ELF-1 (cell line): ENCODE measurements around the gene CPT1B.
"Not testable (repeated sequence)": the region's sequence is repeated elsewhere in the genome, so short reads cannot be mapped to it uniquely, and the experiment has no call there.

Source experiments
- DNase-seq: peaks from one replicate; pipeline ENCODE4 v3.0.0-alpha.2; 2016; ENCODE audit warnings: low read depth, low spot score

The CPT1B gene

DNA sequence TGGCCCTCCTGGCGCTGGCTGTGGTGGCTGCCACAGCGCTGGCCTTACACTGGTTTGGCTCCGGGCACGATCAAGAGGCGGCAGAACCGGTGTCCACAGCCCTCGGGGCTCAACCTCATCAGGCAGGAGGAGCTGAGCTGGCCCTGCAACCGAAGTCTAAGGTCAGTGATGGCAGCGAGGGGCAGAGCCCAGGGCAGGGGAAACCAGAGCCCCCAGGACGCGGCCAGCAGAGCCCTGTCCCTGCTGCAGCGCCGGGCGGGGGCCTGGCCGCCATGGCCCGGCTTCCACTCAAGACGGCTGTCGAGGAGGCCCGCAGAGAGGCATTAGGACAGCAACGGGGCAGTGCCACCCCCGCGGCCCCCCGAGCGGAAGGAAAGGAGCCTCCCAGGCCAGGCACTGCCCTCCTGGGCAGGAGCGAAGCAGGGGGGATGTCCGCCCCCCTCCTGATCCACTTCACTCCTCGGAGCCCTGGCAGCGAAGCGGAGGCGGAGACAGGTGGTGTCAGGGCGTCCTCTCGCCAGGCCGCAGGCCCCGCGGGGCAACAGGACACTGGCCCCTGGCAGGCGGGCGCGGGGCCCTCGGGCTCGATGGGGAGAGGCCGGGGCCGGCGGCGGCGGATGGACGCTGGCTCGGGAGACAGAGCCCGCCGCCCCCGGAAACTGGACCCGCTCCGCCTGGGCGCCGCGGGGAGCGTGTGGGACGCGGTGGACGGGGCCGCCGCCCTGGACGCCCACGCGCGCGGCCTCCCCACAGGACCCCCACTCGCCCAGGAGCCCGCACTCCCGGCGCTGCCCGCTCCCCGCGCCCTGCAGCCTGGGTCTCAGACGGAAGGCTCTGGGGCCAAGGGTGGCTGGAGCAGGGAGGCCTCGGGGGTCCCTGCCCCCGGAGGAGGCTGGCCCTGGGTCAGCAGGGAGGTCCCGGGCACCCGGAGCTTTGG lies 31.6 kb downstream of the CPT1B start:
- no peak for DNase-seq

GRCh38 chr22:50545522-50546325 lies 32.5 kb downstream of the CPT1B start, which contains the start of gene KLHDC7B:
TSS of gene KLHDC7B (plus strand) at chr22:50545899. CDS start at chr22:50546244, 345 bp downstream.
- no peak for DNase-seq

DNA sequence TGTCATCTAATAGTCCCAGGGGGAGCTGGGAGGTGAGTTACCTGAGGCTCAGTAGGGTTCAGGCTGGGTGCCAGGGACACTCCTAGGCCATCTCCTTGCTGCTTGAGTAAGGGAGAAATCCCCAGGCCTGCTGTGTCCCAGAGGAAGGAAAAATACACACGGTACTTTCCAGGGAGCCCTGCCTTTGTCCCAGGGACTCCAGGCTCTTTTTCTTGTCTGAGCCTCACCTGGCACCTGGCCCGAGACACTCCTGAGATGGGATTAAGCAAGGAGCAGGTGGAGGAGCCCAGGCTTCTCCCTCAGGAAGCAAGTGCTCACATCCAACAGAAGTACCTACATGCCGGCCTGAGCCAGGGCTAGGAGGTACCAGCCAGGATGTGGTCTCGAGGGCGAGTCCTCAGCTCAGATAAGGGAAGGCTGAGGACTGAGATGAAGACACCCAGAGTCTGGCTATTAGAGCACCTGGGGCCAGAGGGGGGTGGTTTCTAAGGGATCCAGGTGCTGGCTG lies 33.4 kb downstream of the CPT1B start:
- DNase-seq = no peak

- peak; percentile 89 for DNase-seq
These were observed 34.0 kb downstream of the CPT1B start for GRCh38 chr22:50544078-50544745.

GRCh38 chr22:50542416-50542927 lies 35.8 kb downstream of the CPT1B start:
- DNase-seq = no peak

DNA sequence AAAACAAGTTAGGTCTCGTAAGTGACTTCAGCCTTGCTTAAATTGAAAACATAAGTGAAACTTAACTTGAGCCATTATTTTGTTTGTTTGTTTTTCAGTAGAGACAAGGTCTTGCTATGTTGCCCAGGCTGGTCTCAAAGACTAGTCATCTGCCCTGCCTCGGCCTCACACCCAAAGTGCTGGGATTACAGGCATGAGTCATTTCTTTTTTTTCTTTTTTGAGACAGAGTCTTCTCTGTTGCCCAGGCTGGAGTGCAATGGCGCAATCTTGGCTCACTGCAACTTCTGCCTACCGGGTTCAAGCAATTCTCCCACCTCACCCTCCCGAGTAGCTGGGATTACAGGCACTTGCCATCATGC lies 36.6 kb downstream of the CPT1B start:
- not testable (repeated sequence) for DNase-seq

- DNase-seq = no peak
These were observed 37.8 kb downstream of the CPT1B start for GRCh38 chr22:50540381-50540780.

DNA sequence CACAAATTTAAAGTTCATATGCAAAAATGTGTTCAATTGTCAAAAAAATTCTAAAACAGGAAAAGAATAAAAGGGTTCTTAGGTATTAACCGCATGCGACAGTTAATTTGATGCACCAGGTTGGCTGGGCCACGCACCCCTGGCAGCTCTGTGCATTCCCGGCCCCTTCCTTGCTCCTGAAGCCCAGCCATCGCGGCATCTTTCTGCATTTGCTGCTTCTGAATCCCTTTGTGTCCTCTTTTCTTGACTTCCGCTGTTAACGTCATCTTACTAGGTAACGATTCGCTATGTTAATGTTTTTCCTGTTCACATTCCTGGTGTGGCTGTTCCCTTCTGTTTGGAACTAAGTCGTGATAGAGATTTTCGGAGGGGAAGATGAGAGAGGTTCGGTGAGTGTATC lies 40.5 kb downstream of the CPT1B start:
- no peak for DNase-seq

DNA sequence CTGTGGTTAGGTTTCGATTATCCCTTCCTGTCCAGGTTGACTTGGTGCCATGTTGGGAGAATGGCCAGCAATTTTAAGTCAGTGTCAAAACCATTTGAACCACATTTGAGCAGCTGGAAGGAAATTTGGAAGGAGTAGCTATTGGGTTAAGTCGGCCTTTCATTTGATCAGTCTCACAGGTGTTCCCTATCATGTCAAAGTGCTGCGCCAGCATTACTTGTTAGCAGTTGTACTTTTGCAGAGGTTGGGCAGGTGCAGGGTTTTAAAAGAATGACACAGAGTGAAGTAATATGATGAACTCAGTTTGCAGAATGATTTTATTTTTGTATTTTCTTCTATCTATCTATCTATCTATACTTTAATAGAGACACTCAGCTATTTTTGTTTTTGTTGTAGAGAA lies 42.0 kb downstream of the CPT1B start:
- no peak for DNase-seq

- DNase-seq = no peak
These were observed 43.1 kb downstream of the CPT1B start for GRCh38 chr22:50535113-50535512.

- peak; percentile 60 for DNase-seq
These were observed 44.1 kb downstream of the CPT1B start for GRCh38 chr22:50533856-50534711.

DNA sequence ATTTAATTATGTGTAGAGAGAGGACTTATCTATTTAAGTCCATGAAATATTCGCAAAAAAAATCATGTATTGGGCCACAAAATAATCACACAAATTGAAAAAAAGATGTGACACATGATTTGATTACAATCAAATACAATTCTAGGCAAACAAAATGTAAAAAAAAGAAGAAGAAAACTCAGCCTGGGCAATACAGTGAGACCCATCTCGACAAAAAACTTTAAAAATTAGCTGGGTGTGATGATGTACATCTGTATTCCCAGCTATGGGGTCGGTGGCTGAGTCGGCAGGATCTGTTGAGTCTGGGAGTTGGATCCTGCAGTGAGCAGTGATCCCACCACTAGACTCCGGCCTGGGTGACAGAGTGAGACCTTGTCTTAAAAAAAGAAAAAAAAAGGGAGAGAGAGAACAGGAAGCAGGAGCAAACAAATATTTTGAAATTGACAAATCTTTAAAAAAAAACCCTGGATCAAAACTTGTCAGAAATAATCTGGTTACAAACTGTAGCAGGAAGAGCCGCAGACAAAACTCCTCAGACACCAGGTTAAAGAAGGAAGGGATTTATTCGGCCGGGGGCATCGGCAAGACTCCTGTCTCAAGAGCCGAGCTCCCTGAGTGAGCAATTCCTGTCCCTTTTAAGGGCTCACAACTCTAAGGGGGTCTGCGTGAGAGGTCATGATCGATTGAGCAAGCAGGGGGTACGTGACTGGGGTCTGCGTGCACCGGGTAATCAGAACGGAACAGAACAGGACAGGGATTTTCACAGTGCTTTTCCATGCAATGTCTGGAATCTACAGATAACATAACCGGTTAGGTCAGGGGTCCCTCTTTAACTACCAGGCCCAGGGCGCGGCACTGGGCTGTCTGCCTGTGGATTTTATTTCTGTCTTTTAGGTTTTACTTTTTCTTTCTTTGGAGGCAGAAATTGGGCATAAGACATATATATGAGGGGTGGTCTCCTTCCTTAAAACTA lies 45.1 kb downstream of the CPT1B start:
- DNase-seq = peak; percentile 52

GRCh38 chr22:50531962-50532674 lies 46.1 kb downstream of the CPT1B start:
- peak; percentile 52 for DNase-seq

GRCh38 chr22:50531546-50531961 lies 46.7 kb downstream of the CPT1B start:
- DNase-seq = peak; percentile 27

DNA sequence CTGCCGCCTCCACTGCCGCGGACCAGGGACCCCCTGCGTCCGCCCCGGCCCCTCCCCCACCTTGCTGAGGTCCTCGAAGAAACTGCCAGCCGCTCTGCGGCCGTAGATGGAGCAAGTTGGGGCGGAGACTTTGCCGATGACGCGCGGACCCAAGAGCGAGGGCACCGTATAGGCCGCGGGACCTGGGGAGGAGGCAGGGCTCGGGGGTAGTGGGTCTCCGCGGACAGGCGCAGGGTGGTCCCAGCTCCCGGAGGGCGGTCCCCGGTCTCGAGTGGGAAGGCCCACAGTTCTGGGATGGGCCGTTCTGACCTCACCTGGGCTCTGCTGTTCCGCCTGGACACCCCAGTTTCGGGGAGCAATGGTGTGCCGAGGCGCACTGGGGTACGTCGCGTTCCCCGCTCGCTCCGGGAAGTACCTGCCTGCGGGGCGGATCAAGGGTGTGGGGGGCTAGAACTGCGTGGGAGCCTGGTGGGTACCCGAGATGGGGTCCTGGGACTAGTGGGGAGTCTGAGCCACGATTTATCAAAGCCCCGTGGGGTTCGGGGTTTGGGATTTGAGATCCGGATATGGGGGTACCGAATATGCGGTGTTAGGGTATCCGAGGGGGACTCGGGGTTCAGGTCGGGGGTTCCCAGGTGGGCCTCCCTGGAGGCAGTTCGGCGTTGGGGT lies 47.2 kb downstream of the CPT1B start:
- peak; percentile 79 for DNase-seq

GRCh38 chr22:50530580-50530876 lies 47.7 kb downstream of the CPT1B start:
- DNase-seq = no peak

DNA sequence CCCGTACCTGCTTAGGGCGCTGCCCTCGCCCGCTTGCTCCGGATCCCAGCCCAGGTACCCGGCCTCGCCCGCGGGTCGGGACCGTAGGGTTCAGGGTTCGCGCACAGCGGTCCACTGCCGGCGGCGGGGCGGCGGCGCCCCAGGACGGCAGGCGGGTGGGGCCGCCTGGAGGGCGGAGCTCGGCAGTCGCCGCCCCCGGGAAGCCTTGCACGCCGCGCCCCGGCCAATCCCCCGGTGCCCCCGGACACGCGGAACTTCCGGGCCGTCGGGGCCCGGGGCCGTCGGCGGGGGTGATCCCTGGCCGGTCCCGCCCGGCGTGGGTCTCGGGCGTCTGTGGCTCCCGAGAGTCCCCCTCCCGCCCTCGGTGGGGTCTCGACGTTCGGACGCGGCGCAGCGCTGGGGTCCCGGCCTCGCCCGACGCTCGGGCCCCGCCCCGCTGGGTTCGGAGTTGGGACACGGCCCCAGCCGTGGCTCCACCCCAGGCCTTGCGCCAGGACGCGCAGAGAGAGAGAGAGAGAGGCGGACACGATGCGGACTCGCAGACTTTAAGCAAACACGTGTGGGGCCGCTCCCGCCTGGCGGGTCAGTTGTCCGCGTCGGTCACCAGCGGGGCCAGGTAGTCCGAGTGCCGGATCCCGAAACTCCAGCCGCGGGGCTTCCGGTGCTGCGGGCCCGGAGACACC lies 48.2 kb downstream of the CPT1B start, which contains the start of gene TYMP:
TSS of gene TYMP (minus strand) at position 116 of the 683 bp plus-strand sequence. CDS start 303 bp downstream, outside the sequence.
- DNase-seq = no peak
